MCF 10A (cell line): ENCODE results near the gene MTMR10. TPM values are rescaled to one million over a fixed set of nuclear protein-coding genes. Genes with fewer than 3 reads are reported as not detected.

Experiments
- BruUV-seq: library from RNA; stranded (reverse); fragments of 400-500 nt; replicated peaks from 2 replicates; lab custom pipeline; 2021; lab: Mats Ljungman, UMichigan
- CTCF ChIA-PET: fragments of 300-600 bp; sonication (Branson Sonifier 250); formaldehyde crosslinking; extraction: SDS; loops from one replicate; lab custom pipeline; 2021; ENCODE audit warnings: antibody characterized with exemption, inconsistent platforms; lab: Yijun Ruan, JAX
- POLR2A ChIA-PET: fragments of 300-600, 350-650 bp; sonication (Branson Sonifier 250); formaldehyde crosslinking; extraction: SDS; loops from one replicate; lab custom pipeline; 2020; ENCODE audit warnings: antibody characterized with exemption, inconsistent platforms; lab: Yijun Ruan, JAX
- DNase-seq: peaks from one replicate; pipeline ENCODE4 v3.0.0-alpha.2; 2018; ENCODE audit not compliant: unreplicated experiment
- H3K27ac Mint-ChIP-seq: one replicate; pipeline ENCODE4 v1.8.0; 2022; ENCODE audit warnings: mild to moderate bottlenecking, low read depth, mixed read lengths; ENCODE audit not compliant: unreplicated experiment
- H3K27me3 Mint-ChIP-seq: one replicate; pipeline ENCODE4 v1.8.0; 2022; ENCODE audit warnings: mixed read lengths; ENCODE audit not compliant: insufficient read depth, unreplicated experiment
- H3K36me3 Mint-ChIP-seq: one replicate; pipeline ENCODE4 v1.8.0; 2022; ENCODE audit warnings: mild to moderate bottlenecking, moderate library complexity, mixed read lengths; ENCODE audit not compliant: insufficient read depth, unreplicated experiment
- H3K4me1 Mint-ChIP-seq: one replicate; pipeline ENCODE4 v1.8.0; 2022; ENCODE audit warnings: mixed read lengths; ENCODE audit not compliant: insufficient read depth, unreplicated experiment
- H3K4me3 Mint-ChIP-seq: one replicate; pipeline ENCODE4 v1.8.0; 2022; ENCODE audit warnings: mild to moderate bottlenecking, moderate library complexity, mixed read lengths; ENCODE audit not compliant: unreplicated experiment
- H3K9me3 Mint-ChIP-seq: one replicate; pipeline ENCODE4 v1.8.0; 2022; ENCODE audit warnings: mixed read lengths; ENCODE audit not compliant: unreplicated experiment
- intact Hi-C: fragments of 100-400 bp; cut with micrococcal nuclease; formaldehyde crosslinking; loops from 2 replicates; pipeline ENCODE4 v1.14.1; 2022
- total RNA-seq: library from RNA; stranded (reverse); gene quantifications from 2 replicates; pipeline ENCODE4 v1.2.3, GENCODE V29; 2022
- TF ChIP-seq, protein P1 (sequence below): fragments of 200-600 bp; IDR thresholded peaks from one replicate; pipeline ENCODE4 v1.8.0; 2022; ENCODE audit warnings: antibody characterized with exemption, mild to moderate bottlenecking; ENCODE audit not compliant: unreplicated experiment

MTMR10 gene
- total RNA-seq, 1 experiment from 2014 or later, result 11.4 TPM

- CTCF ChIA-PET, result interaction anchor here (0.6 to 3.9 kb wide), 8 partner anchors 8 to 167 kb away, joined by 3 to 37 read pairs (median 4); no protein-coding TSS in a partner anchor
- Mint-ChIP-seq H3K9me3 (no peaks in the 10 kb centered on the region), H3K36me3 (peaks cover 40% of the 10 kb centered on the region), H3K4me3 (peak overlapping the region; percentile 13), H3K27me3 (no peaks in the 10 kb centered on the region), H3K27ac (peak overlapping the region; percentile 61), H3K4me1 (peaks cover 15% of the 10 kb centered on the region)
- DNase-seq, result peak; percentile 64
- POLR2A ChIA-PET, result interaction anchor here (0.7 to 4.8 kb wide), 13 partner anchors 8 to 528 kb away, joined by 3 to 30 read pairs (median 4); partner anchors contain the start of genes FAN1 and MTMR10
- BruUV-seq, result no TSS peak
- intact Hi-C loops, result no loop called here
- TF ChIP-seq, protein P1, sequence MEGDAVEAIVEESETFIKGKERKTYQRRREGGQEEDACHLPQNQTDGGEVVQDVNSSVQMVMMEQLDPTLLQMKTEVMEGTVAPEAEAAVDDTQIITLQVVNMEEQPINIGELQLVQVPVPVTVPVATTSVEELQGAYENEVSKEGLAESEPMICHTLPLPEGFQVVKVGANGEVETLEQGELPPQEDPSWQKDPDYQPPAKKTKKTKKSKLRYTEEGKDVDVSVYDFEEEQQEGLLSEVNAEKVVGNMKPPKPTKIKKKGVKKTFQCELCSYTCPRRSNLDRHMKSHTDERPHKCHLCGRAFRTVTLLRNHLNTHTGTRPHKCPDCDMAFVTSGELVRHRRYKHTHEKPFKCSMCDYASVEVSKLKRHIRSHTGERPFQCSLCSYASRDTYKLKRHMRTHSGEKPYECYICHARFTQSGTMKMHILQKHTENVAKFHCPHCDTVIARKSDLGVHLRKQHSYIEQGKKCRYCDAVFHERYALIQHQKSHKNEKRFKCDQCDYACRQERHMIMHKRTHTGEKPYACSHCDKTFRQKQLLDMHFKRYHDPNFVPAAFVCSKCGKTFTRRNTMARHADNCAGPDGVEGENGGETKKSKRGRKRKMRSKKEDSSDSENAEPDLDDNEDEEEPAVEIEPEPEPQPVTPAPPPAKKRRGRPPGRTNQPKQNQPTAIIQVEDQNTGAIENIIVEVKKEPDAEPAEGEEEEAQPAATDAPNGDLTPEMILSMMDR, result no peak
Measured at GRCh38 chr15:30962079-30962478, 29.3 kb downstream of the MTMR10 start.

- Mint-ChIP-seq H3K4me3 (no peak overlapping the region), H3K36me3 (peaks cover 56% of the 10 kb centered on the region), H3K9me3 (no peaks in the 10 kb centered on the region), H3K27ac (no peak overlapping the region), H3K27me3 (no peaks in the 10 kb centered on the region), H3K4me1 (peaks cover 27% of the 10 kb centered on the region)
- no TSS peak for BruUV-seq
- ChIA-PET POLR2A (no interaction called here), CTCF (no interaction called here)
- TF ChIP-seq, protein P1, result no peak
- DNase-seq, result no peak
- intact Hi-C loops, result no loop called here
Measured at GRCh38 chr15:30958219-30958618, 33.2 kb downstream of the MTMR10 start.

- peaks cover 74% of the 10 kb centered on the region for H3K36me3 Mint-ChIP-seq
- intact Hi-C loops, result no loop called here
Measured at GRCh38 chr15:30956216-30957124, 35.0 kb downstream of the MTMR10 start.

More at GRCh38 chr15:30956216-30957124, 35.0 kb downstream of the MTMR10 start:
- no peak overlapping the region for H3K27ac Mint-ChIP-seq
- no peaks in the 10 kb centered on the region for H3K27me3 Mint-ChIP-seq
- no peak for DNase-seq
- CTCF ChIA-PET, result interaction anchor here (0.9 to 1.0 kb wide), 2 partner anchors 26 to 35 kb away, joined by 3 to 4 read pairs; partner anchors contain the start of gene MTMR10
- POLR2A ChIA-PET, result interaction anchor here (0.9 kb wide), 1 partner anchor 11 kb away, joined by 3 read pairs; no protein-coding TSS in a partner anchor
- TF ChIP-seq, protein P1, result no peak
- H3K4me1 Mint-ChIP-seq, result peaks cover 13% of the 10 kb centered on the region
- BruUV-seq, result no TSS peak
- H3K9me3 Mint-ChIP-seq, result no peaks in the 10 kb centered on the region
- H3K4me3 Mint-ChIP-seq, result no peak overlapping the region
